Gastrocnemius medialis (tissue), 4 donors: ENCODE results near the gene DKC1.

Experiments
- POLR2A ChIP-seq, 2 donors: fragments of 450-650 bp; IDR thresholded peaks; one replicate each; pipeline ENCODE4 v1.6.1; 2017; ENCODE audit warnings: antibody characterized with exemption in 2 of 2, mild to moderate bottlenecking in 2 of 2, moderate library complexity in 2 of 2
- TF ChIP-seq, protein P1 (sequence below), 5 experiments: fragments of 450-650 bp in 3 of 5; fragments of 200-600 bp in 2 of 5; sonication (generic) in 2 of 5; IDR thresholded peaks in 4 of 5; conservative IDR thresholded peaks in 1 of 5; 1 replicate in 4 of 5; 2 replicates in 1 of 5; pipeline ENCODE4 v1.5.1; 2016 to 2019; ENCODE audit warnings: antibody characterized with exemption in 5 of 5, mild to moderate bottlenecking in 3 of 5, moderate library complexity in 3 of 5

GRCh38 chrX:154718616-154719015 is 44.0 kb upstream of the DKC1 start:
- TF ChIP-seq, protein P1, sequence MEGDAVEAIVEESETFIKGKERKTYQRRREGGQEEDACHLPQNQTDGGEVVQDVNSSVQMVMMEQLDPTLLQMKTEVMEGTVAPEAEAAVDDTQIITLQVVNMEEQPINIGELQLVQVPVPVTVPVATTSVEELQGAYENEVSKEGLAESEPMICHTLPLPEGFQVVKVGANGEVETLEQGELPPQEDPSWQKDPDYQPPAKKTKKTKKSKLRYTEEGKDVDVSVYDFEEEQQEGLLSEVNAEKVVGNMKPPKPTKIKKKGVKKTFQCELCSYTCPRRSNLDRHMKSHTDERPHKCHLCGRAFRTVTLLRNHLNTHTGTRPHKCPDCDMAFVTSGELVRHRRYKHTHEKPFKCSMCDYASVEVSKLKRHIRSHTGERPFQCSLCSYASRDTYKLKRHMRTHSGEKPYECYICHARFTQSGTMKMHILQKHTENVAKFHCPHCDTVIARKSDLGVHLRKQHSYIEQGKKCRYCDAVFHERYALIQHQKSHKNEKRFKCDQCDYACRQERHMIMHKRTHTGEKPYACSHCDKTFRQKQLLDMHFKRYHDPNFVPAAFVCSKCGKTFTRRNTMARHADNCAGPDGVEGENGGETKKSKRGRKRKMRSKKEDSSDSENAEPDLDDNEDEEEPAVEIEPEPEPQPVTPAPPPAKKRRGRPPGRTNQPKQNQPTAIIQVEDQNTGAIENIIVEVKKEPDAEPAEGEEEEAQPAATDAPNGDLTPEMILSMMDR (IDR thresholded peaks at IDR 0.05 in 4 of 5, conservative IDR thresholded peaks at IDR 0.05 in 1 of 5): no peak
- TF ChIP-seq POLR2A (IDR thresholded peaks at IDR 0.05): no peak
